MM.1S (cell line): Measurements from ENCODE around the gene DLGAP1.

Experiments
- EZH2 ChIP-seq: fragments of 300-600 bp; sonication (generic); optimal IDR thresholded peaks from 2 replicates; pipeline ENCODE3; 2017; ENCODE audit warnings: low read depth, mild to moderate bottlenecking, antibody characterized with exemption, low read length, mixed read lengths
- EZH2phosphoT487 ChIP-seq: fragments of 300-600 bp; sonication (generic); IDR thresholded peaks from 2 replicates; pipeline ENCODE4 v1.6.1; 2018; ENCODE audit warnings: antibody characterized with exemption, low read length
- TF ChIP-seq, protein P1 (sequence below): fragments of 300-600 bp; sonication (generic); IDR thresholded peaks from 2 replicates; pipeline ENCODE4 v1.5.1; 2016; ENCODE audit warnings: antibody characterized with exemption, low read length, mixed read lengths

DNA sequence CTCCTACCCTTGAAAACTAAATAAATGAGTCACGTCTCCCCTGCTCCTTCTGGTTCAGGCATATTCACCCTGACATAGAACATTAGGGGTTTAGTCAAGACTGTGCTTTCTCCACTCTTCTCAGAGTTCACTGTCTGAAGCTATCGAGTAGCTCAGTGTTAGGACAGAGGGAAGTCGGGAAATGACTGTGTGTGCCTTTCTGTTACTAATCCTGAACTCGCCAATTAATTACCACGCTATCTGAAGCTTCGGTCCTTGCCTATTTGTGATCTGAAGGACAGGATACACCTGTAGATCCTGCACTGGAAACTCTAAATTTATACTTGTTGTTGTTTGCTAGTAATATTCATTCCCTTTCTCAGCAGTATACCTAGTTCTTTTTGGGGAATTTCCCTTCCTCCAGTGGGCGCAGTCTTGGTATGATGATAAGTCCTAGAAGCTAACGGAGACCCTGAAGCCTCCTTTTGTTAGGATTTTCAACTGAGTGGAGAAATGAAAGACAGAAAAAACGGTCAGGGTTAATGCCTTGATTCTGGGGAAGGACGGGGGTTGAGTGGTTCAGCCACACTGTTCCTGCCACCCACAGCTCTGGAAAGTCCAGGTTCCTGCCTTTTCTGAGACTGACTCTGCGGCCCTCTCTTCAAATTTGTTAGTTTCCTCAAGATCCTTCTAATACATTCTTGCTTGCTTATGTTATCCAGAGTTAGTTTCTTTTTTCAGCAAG lies 218.0 kb downstream of the DLGAP1 start:
- TF ChIP-seq, protein P1, sequence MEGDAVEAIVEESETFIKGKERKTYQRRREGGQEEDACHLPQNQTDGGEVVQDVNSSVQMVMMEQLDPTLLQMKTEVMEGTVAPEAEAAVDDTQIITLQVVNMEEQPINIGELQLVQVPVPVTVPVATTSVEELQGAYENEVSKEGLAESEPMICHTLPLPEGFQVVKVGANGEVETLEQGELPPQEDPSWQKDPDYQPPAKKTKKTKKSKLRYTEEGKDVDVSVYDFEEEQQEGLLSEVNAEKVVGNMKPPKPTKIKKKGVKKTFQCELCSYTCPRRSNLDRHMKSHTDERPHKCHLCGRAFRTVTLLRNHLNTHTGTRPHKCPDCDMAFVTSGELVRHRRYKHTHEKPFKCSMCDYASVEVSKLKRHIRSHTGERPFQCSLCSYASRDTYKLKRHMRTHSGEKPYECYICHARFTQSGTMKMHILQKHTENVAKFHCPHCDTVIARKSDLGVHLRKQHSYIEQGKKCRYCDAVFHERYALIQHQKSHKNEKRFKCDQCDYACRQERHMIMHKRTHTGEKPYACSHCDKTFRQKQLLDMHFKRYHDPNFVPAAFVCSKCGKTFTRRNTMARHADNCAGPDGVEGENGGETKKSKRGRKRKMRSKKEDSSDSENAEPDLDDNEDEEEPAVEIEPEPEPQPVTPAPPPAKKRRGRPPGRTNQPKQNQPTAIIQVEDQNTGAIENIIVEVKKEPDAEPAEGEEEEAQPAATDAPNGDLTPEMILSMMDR = no peak
- TF ChIP-seq EZH2 (no peak), EZH2phosphoT487 (no peak)
